ENCODE results near the gene CNTNAP2. TPM values are rescaled to one million over a fixed set of nuclear protein-coding genes. Genes with fewer than 3 reads are reported as not detected.

CNTNAP2 gene
- total and polyA plus RNA-seq, 2 of the 8 experiments (the other 6 are each of a cell fraction or from before 2014, with no cell fraction given): 27.9 to 71.0 TPM

DNA sequence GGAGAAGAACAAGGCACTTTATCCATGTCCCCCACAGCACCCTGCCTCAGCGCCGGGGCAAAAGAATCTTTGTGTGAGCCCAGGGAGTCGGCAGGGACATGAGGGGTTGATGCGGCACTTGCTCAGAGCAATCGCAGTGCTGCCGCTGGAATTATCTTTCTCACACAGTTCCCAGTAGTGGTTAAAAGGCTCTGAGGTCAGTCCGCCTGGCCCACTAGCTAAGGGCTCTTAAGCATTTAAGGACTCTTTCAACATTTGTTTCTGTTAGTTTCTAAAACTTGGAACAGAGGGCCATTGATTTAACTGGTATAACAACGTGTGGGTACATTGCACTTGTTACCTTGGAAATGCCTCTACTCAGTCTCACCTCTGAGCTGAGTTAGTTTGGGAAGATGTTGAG is 2266.0 kb downstream of the CNTNAP2 start (continued):
- TF ChIP-seq, protein P1, sequence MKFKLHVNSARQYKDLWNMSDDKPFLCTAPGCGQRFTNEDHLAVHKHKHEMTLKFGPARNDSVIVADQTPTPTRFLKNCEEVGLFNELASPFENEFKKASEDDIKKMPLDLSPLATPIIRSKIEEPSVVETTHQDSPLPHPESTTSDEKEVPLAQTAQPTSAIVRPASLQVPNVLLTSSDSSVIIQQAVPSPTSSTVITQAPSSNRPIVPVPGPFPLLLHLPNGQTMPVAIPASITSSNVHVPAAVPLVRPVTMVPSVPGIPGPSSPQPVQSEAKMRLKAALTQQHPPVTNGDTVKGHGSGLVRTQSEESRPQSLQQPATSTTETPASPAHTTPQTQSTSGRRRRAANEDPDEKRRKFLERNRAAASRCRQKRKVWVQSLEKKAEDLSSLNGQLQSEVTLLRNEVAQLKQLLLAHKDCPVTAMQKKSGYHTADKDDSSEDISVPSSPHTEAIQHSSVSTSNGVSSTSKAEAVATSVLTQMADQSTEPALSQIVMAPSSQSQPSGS (IDR thresholded peaks at IDR 0.05; ENCODE audit: low read length): no peak
- no peak for TF ChIP-seq RAD21 (IDR thresholded peaks at IDR 0.05 in 1 of 2, conservative IDR thresholded peaks at IDR 0.05 in 1 of 2; ENCODE audit: low read depth in 2 of 2, low read length in 2 of 2)
